Measurements from ENCODE around the gene TMEM117. TPM values are rescaled to one million over a fixed set of nuclear protein-coding genes. Genes with fewer than 3 reads are reported as not detected.

The TMEM117 gene
- total RNA-seq, 1 donor from 2014 or later = 0.43 TPM

- H3K4me3 ChIP-seq = no peak overlapping the region
- peaks cover 0 to 9% of the 10 kb centered on the region in 2 donors for H3K9me3 ChIP-seq
- no peak overlapping the region for H3K27ac ChIP-seq
- no peak for DNase-seq (ENCODE audit: low spot score in 2 of 2)
- intact Hi-C loops (cut with DNase I) = no loop called here
- no peaks in the 10 kb centered on the region for H3K36me3 ChIP-seq
- H3K27me3 ChIP-seq = no peaks in the 10 kb centered on the region
- H3K4me1 ChIP-seq = no peaks in the 10 kb centered on the region
- no peak for TF ChIP-seq CTCF (IDR thresholded peaks at IDR 0.05)
Measured at GRCh38 chr12:44313188-44313587, 477.3 kb downstream of the TMEM117 start.

GRCh38 chr12:44314007-44314500 is 478.2 kb downstream of the TMEM117 start:
- H3K36me3 ChIP-seq = no peaks in the 10 kb centered on the region
- no peak for DNase-seq (ENCODE audit: low spot score in 2 of 2)
- no peak for TF ChIP-seq CTCF (IDR thresholded peaks at IDR 0.05)
- no peak overlapping the region for H3K4me3 ChIP-seq
- H3K9me3 ChIP-seq = peaks cover 0 to 9% of the 10 kb centered on the region in 2 donors
- H3K27me3 ChIP-seq = no peaks in the 10 kb centered on the region
- no peaks in the 10 kb centered on the region for H3K4me1 ChIP-seq
- intact Hi-C loops (cut with DNase I) = no loop called here
- no peak overlapping the region for H3K27ac ChIP-seq

- no peak for TF ChIP-seq CTCF (IDR thresholded peaks at IDR 0.05)
- no peaks in the 10 kb centered on the region for H3K36me3 ChIP-seq
- peaks cover 0 to 3% of the 10 kb centered on the region in 2 donors for H3K9me3 ChIP-seq
- no peaks in the 10 kb centered on the region for H3K4me1 ChIP-seq
- H3K27ac ChIP-seq = no peak overlapping the region
- no peak for DNase-seq (ENCODE audit: low spot score in 2 of 2)
- intact Hi-C loops (cut with DNase I) = no loop called here
- H3K4me3 ChIP-seq = no peak overlapping the region
- H3K27me3 ChIP-seq = no peaks in the 10 kb centered on the region
Measured at GRCh38 chr12:44317651-44318126, 481.8 kb downstream of the TMEM117 start.

- TF ChIP-seq CTCF (IDR thresholded peaks at IDR 0.05) = no peak
- no peaks in the 10 kb centered on the region for H3K36me3 ChIP-seq
- no peaks in the 10 kb centered on the region for H3K4me1 ChIP-seq
- H3K27ac ChIP-seq = no peak overlapping the region
- DNase-seq (ENCODE audit: low spot score in 2 of 2) = no peak
- no peaks in the 10 kb centered on the region for H3K27me3 ChIP-seq
- H3K9me3 ChIP-seq = no peaks in the 10 kb centered on the region
- H3K4me3 ChIP-seq = no peak overlapping the region
- intact Hi-C loops (cut with DNase I) = no loop called here
Measured at GRCh38 chr12:44331269-44331668, 495.4 kb downstream of the TMEM117 start.

GRCh38 chr12:44334347-44334746 is 498.5 kb downstream of the TMEM117 start:
- no peak for DNase-seq (ENCODE audit: low spot score in 2 of 2)
- TF ChIP-seq CTCF (IDR thresholded peaks at IDR 0.05) = no peak
- H3K4me3 ChIP-seq = no peak overlapping the region
- H3K4me1 ChIP-seq = no peaks in the 10 kb centered on the region
- no peaks in the 10 kb centered on the region for H3K36me3 ChIP-seq
- no peak overlapping the region for H3K27ac ChIP-seq
- intact Hi-C loops (cut with DNase I) = no loop called here
- H3K9me3 ChIP-seq = no peaks in the 10 kb centered on the region
- H3K27me3 ChIP-seq = no peaks in the 10 kb centered on the region

GRCh38 chr12:44335030-44335429 is 499.1 kb downstream of the TMEM117 start:
- intact Hi-C loops (cut with DNase I) = no loop called here
- no peaks in the 10 kb centered on the region for H3K9me3 ChIP-seq
- no peak for TF ChIP-seq CTCF (IDR thresholded peaks at IDR 0.05)
- H3K36me3 ChIP-seq = no peaks in the 10 kb centered on the region
- H3K4me3 ChIP-seq = no peak overlapping the region
- no peaks in the 10 kb centered on the region for H3K27me3 ChIP-seq
- DNase-seq (ENCODE audit: low spot score in 2 of 2) = no peak
- no peaks in the 10 kb centered on the region for H3K4me1 ChIP-seq
- no peak overlapping the region for H3K27ac ChIP-seq

Data from ascending aorta (tissue), 2 donors.